Activated CD8-positive, alpha-beta memory T cell treated with anti-CD3 and anti-CD28 coated beads, Interleukin-2, amount 50 U/mL, for 24 hours (primary cell): Measurements from ENCODE around the gene MICAL2.

Experiments
- DNase-seq: peaks from one replicate; pipeline ENCODE4 v3.0.0-alpha.2; 2020; ENCODE audit errors: extremely low read depth

MICAL2 gene

DNA sequence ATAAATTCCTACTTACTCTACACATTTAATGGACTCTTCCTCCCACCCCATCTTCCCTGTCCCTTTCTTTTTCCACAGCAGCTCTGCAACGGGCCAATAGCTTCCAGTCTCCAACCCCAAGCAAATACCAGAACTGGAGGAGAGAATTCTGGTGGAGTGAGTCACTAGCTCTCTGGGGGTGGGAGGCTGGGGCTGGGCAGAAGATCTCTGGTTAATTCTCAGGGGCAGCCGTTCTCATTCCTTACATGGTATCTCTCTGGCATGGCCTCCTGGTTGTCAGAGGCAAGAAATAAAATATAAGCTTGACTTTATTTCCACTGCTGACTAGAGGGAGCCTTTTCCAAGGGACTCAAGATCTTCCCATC, 176.6 kb downstream of the MICAL2 start:
- no peak for DNase-seq

DNA sequence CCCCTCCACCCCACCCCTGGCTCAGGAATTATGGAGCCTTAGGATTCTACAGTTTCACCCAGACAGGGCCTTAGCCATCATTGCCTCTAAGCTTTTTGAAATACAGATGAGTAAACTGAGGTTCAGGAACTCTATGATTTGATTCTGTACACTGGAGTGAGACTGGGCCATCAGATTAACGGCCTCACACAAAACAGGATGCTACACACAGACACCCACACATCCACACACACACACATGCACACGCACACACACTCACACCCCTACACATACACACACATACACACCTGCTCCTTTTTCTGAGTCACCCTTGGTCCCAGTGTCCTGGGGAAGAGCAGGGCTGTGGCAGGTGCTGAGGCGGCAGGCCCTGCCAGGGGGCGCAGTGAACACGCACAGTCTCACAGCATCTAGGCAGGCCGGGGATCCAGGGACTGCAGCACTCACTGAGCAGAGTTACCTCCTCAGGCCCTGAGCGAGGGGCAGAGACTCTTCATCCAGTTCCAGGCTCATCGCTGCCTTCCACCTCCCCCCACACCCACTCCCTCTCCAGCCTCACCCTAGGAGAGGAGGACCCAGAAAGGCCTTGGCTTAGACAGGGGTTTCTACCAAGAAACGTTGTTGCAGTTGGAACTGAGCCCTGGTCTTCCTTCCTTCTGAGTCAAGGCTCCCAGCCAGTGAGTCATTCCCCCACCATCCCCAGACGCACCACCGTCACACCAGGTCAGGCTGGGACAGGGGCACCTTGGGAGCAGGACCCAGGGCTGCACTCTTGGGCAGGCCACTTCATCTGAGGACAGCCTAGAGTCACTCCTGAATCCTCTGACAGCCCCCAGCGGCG, 177.2 kb downstream of the MICAL2 start:
- no peak for DNase-seq

DNA sequence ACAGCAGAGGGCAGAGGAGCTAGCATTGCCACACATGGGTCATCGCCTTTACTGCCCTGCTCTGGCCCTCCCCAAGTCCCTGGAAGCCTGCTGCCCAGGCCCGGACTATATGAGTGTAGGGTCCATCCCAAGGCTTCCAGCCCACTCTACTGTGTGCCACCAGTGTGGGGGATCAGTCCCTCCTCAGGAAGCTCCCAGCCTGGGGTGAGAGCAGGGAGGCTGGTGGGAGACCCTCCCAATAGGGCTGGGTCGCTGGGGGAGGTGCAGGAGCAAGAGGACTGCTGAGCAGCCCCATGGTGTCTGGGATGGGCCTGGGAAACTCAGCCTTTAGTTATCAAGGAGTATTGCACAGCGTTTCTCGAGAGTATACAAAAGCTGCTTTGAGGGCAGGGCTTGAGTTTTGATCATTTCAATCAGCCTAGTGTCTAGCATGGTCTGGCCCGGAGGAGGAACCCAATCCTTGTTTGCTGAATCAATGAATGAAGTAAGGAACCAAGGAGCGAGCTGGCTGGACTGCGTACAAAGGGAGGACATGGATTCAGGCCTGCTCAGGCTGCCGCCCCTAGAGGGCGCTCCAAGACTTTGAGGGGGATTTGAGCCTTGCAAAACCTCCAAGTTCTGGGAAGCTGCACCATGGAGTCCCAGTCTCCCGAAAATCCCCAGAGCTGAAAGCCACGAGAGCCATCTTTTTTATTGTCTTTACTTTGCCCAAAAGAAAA, 178.0 kb downstream of the MICAL2 start:
- DNase-seq, result no peak

DNA sequence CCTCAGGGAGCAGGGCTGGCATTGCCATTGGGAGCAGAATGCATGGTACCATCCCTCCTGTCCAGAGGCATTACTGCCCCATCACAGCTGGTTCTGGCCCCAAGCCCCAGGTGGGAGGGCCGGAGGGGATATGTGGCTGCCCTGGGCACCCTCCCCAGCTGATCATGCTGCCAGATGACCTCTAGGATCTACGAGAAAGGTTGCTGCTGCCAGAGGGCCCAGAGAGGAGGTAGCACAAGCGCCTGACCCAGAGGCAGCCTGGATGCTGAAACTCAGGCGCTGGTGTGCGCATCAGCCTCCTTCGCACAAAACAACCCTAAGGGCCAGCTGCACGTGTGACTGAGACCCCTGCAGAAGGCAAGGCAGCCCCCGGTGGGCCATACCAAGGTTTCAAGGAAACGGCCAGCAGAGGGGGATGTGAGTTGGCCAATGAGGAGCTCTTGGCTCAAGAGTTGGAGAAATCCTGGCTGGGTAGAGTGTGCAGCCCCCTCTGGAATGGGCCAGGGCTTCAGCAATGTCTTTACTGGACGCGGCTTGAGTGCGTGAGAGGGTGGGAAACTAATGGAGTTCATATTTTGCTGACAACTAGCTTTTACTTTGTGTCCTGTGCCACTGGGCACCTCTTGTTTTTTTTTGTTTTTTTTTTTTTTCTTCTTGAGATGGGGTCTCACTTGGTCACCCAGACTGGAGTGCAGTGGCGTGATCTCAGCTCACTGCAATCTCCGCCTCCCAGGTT, 178.7 kb downstream of the MICAL2 start:
- no peak for DNase-seq

DNA sequence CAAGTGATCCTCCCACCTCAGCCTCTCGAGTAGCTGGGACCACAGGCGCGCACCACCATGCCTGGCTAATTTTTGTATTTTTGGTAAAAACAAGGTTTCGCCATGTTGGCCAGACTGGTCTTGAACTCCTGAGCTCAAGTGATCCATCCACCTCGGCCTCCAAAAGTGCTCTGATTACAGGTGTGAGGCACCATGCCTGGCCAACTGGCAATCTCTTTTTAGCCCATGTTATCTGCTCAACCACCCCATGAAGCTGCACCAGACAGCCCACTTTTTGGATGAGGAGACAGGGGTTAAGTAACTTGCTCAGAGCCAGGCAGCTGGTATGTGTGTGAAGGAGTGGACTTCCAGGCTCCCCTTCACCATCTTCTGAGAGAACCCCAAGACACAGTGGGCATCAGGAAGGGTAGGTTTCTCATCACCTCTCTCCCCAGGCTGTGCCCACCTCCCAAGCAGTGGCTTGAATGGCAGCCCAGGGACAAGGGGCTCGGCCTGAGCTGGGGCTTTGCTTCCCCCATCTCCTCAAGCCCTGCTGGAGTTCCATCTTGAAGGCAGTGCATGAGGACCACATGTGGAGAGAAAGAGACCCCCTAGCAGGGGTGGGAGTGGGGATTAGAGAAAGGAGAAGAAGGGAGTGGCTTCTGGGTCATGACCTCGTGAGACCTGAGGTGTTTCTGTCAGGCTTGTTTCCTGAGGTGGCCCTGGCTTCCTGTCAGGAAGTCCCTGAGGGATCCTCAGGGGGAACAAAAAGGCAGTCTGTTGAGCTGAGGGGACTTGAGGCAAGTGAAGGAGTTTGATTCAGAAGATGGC, 179.5 kb downstream of the MICAL2 start:
- no peak for DNase-seq

DNA sequence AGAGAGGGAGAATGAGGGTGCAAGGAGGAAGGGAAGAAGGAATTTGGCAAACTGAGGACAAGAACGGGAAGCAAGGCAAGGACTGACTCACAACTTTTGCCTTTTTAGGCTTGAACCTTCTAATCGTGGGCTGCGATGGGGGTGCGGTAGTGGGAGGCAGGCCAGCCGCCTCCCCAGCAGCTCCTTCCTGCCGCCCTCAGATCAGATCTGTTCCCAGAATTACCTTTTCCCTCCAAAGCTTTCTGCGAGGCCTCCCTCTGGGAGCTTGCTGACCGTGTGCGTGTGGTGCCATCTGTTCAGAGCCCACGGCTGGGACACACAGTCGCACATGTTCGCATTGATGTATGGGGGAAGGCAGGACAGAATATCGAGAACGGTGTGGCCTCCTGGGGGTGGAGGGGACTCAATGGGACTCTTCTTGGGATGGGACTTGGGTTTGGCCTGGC, 180.1 kb downstream of the MICAL2 start:
- DNase-seq, result no peak

DNA sequence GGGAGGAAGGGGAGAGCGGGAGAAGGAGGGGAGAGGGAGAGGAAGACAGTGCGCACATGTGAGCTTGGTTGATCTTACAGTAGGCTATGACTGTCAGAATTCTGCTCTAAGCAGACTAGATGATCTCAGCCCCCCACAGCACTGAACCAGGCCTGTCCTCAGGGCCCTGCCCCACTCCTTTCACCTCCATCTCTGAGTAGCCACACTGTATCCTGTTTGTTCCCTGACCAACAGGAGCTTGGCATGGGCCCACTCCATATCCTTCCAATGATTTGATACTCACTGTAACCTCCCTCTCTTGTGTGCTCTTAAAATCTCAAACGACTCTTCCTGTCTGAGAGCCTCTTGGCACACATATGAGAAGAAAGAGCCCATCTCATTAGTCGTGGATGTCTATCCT, 180.9 kb downstream of the MICAL2 start:
- no peak for DNase-seq

DNA sequence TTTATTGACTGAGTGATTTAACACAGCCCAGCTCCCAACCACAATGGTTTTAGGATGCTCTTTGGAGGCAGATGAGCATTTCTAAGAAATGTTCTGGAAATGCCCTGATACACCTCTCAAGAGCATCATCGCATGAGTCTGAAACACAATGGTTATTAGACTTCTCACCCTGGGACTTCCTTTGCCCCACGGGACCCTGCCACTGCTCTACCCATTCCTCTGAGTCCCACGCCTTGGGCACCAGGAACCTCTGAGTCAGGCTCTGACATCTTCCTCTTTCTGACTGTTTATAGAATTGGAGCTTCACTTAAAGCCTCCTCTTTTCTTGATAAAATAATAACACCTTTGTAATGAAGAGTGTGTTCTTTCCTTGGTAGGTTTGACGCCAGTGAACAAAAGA, 181.4 kb downstream of the MICAL2 start:
- no peak for DNase-seq

DNA sequence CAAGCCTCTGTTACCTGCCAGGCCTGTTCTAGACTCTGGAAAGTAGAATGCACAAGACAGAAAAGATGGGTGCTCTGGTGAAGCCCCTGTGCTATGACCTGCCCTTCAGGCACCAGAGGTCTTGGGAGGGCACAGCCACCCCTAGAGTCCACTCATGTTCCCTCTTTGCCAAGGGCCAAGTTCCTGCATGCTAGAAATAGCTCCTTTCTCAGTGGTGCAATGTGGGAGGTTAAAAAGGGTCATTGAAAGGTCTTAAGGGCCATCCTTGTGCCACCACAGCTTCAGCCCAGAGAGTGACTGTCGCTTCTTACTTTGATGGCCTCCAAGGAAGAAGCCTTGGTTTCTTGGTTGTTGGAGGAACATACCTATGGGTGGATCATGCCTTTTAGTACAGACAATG, 182.4 kb downstream of the MICAL2 start:
- no peak for DNase-seq

DNA sequence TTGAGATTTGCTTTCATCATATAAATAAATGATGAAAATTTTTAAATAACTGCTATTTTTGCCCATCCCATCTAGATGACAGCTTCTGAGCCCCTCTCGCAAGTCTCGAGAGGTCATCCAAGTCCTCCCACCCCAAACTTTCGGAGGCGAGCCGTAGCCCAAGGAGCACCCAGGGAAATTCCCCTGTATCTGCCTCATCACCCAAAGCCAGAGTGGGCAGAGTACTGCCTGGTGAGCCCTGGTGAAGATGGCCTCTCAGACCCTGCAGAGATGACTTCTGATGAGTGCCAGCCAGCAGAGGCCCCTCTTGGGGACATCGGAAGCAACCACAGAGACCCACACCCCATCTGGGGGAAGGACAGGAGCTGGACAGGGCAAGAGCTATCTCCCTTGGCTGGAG, 183.1 kb downstream of the MICAL2 start:
- DNase-seq, result no peak

DNA sequence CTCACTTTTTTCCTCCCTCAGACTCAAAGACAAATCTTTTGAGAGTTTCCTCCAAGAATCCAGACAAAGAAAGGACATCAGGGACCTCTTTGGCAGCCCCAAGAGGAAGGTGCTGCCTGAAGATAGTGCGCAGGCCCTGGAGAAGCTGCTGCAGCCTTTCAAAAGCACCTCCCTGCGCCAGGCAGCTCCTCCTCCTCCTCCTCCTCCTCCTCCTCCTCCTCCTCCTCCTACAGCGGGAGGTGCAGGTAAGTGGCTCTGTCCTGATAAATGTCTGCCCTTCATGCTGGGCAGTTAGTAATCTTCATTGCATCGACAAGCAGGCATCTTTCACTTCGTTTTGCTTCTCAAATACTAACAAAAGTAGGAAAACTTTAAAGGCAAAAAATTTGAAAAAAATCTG, 184.2 kb downstream of the MICAL2 start:
- no peak for DNase-seq

DNA sequence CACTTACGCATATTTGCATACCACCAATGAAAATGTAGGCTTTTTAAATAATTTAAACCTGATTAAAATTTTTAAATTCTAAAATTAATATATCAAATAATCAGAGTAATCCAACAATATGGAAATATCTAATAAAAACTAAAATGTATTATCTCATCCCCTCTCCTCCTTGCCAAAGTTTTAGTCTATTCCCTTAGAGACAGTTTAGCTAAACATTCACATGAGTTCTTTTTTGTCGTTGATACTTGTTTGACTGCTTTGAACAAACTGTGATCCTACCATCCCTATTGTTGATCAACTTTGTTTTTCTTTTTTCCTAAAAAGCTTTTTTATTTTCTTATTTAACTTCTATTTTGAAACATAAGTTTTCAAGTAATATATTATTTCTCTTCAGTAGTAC, 185.6 kb downstream of the MICAL2 start:
- no peak for DNase-seq

DNA sequence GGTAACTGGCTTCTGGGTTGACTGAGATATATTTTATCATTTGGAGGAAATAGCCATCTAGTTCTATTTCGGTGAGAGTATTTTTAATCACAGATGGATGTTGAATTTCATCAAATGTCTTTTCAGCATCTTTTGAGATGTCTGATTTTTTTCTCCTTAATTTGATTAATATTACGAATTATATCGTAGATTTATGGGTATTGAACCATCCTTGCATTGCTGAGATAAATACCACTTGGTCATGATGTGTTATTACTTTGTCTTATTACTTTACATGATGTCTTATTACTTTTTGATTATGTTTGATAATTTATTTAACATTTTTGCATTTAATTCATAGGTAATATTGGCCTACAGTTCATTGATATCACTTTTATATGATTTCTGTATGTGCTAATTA, 188.2 kb downstream of the MICAL2 start:
- no peak for DNase-seq

DNA sequence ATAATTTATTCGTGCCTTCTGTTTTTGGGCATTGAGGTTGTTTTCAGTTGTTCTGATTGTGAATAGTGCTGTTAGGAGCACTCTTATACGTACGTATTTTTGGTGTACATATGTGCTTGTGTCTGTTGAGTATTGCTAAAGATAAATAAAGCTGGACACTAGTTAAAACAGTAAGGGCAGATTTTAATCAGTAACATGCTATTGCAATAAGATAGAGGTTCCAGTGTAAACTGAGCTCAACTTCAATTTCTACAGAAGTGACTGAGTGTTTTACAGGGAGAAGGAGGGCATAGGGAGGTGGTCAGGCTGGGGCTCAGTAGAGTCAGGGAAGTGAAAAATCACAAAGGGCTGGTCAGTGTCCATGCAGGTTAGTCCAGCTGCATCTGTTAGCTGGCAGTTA, 191.0 kb downstream of the MICAL2 start:
- no peak for DNase-seq

DNA sequence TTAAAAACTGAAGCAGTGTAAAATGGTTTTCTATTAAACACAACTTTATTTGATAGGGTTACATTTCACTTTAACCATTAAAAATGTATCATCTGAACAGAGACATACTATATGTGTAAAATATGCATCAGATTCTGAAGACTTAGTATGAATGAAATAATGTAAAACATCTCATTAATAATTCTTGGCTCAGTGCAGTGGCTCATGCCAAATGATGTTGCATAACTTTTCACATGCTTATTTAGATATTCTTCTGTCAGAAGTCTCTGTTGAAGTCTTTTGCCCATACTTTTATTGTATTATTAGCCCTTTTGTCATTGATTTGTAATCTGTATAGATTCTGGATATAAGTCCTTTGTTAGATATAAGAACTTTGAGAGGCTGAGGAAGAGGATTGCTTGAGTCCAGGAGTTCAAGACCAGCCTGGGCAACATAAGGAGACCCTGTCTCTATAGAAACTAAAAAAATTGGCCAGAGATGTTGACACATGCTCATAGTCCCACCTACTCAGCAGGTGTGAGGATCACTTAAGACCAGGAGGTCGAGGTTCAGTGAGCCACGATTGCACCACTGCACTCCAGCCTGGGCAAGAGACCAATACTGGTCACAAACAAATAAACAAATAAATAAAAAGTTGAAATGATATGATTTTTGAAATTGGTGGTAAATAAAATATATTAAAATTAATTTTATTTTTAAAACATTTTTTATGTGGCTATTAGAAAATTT, 193.2 kb downstream of the MICAL2 start:
- no peak for DNase-seq

DNA sequence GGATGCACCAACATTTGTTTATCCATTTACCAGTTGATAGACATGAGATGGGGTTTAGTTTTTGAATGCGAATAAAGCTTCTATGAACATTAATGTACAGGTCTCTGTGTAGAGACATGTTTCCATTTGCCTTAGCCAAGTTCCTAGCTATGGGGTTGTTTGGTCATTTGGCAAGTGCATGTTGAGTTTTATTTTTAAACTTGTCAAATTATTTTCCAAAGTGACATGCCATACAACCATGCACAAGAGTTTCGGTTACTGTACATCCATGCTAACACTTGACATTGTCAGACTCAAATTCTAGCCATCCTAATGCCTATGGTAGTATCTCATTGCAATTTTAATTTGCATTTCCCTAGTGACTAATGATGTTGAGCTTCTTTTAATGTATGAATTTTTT, 196.4 kb downstream of the MICAL2 start:
- no peak for DNase-seq

DNA sequence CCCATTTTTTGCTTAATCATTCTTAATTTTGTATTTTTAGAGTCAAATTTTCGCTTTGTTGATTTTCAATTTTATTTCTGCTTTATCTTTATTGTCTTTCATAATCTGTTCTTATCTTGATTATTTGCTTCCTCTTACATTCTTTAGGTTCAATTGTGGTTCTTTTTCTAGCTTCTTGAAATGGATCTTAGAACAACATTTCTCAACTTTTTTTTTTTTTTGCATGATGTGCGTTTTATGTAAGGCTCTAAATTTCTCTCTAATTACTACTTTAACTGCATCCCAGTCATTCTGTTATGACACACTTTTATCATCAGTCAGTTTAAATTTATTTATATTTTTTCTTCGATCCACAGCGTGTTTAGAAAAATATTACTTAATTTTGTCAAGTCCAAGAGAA, 201.7 kb downstream of the MICAL2 start:
- DNase-seq, result no peak
